ENCODE results near the gene ABCA3. TPM values are rescaled to one million over a fixed set of nuclear protein-coding genes. Genes with fewer than 3 reads are reported as not detected.
A peak's percentile ranks its signal among the peaks of the same experiment; 100 is the strongest.

Gene ABCA3
- total and polyA plus RNA-seq, 2 of the 8 experiments (the other 6 are each of a cell fraction or from before 2014, with no cell fraction given), result 5.7 to 7.9 TPM

- Histone ChIP-seq H3K79me1 (ENCODE audit: low read depth, low read length) (no peaks in the 10 kb centered on the region; the same call in none of the 2 replicates), H3K9me3 (ENCODE audit: insufficient read depth in 2 of 2, low read depth in 1 of 2, low read length in 1 of 2) (peaks cover 6 to 7% of the 10 kb centered on the region in 2 experiments), H3K56ac (replicated peaks; ENCODE audit: insufficient read length, low read depth, low read length) (no peak overlapping the region), H4K8ac (ENCODE audit: extremely low read depth, insufficient read depth, low read length) (no peak overlapping the region), H3K23ac (ENCODE audit: insufficient read length) (no peak overlapping the region), H3K18ac (ENCODE audit: extremely low read depth, low read length) (no peak overlapping the region), H3K4me1 (replicated peaks in 1 of 4; ENCODE audit: control insufficient read depth in 3 of 4, insufficient read depth in 4 of 4, low read length in 3 of 4) (peaks cover 2 to 10% (median 8%) of the 10 kb centered on the region in 4 experiments), H2BK12ac (ENCODE audit: low read depth, low read length) (no peak overlapping the region), H4K5ac (ENCODE audit: insufficient read length, low read depth, low read length) (no peak overlapping the region), H3K36me3 (ENCODE audit: control insufficient read depth in 2 of 4, insufficient read depth in 4 of 4, low read length in 3 of 4) (peaks cover 0 to 5% (median 0%) of the 10 kb centered on the region in 4 experiments; a peak in 1 of 8 replicates), H3K23me2 (ENCODE audit: low read depth, low read length) (no peaks in the 10 kb centered on the region), H2BK120ac (replicated peaks; ENCODE audit: low read depth, low read length) (no peak overlapping the region), H4K91ac (replicated peaks; ENCODE audit: insufficient read length, low read length) (no peak overlapping the region), H2BK15ac (ENCODE audit: low read length) (0 out of 2 replicates have a peak overlapping the region, but pooled peaks have one; percentile 46), H3K4me2 (ENCODE audit: insufficient read depth in 1 of 2, low read depth in 2 of 2, low read length in 2 of 2) (0 out of 4 replicates have a peak overlapping the region, but pooled peaks of 1 of the 2 experiments have one; percentile 2), H3K9ac (replicated peaks in 1 of 4; ENCODE audit: extremely low read depth in 1 of 4, low read depth in 3 of 4, low read length in 3 of 4) (no peak overlapping the region), H2BK5ac (ENCODE audit: low read depth, low read length) (no peak overlapping the region), H3K4me3 (ENCODE audit: extremely low read depth in 1 of 4, insufficient read depth in 2 of 4, low read depth in 3 of 4, low read length in 4 of 4) (no peak overlapping the region), H3K4ac (replicated peaks; ENCODE audit: insufficient read length, low read depth, low read length) (no peak overlapping the region), H3K14ac (ENCODE audit: insufficient read length) (no peak overlapping the region), H2BK20ac (ENCODE audit: low read length) (no peak overlapping the region), H2AK5ac (ENCODE audit: low read depth, low read length) (no peak overlapping the region), H2AFZ (ENCODE audit: low read length) (no peak overlapping the region; the same call in 1 of the 2 replicates), H3K79me2 (ENCODE audit: control insufficient read depth in 1 of 2, insufficient read depth in 2 of 2, low read length in 2 of 2) (no peaks in the 10 kb centered on the region), H3K27me3 (replicated peaks in 1 of 4; ENCODE audit: control insufficient read depth in 3 of 4, extremely low read depth in 1 of 4, insufficient read depth in 3 of 4, low read length in 3 of 4) (no peaks in the 10 kb centered on the region), H4K20me1 (replicated peaks in 1 of 2; ENCODE audit: control insufficient read depth in 1 of 2, insufficient read depth in 2 of 2, low read length in 2 of 2) (no peaks in the 10 kb centered on the region), H3K27ac (ENCODE audit: low read depth, low read length) (no peak overlapping the region)
- WGBS, 2 experiments (ENCODE audit: extremely low coverage in 1 of 2, insufficient coverage in 1 of 2, insufficient read length in 1 of 2, insufficient replicate concordance in 2 of 2, low coverage in 1 of 2, low lambda C conversion rate in 2 of 2, missing lambda C conversion rate in 1 of 2), result 88% methylated on average over 3 of the region's 3 CpGs; no CpG with 5 or more reads in 1 of the 2 experiments
- CTCF ChIA-PET (ENCODE audit: partially characterized antibody), result interaction anchor here (0.5 to 1.9 kb wide), 5 partner anchors 10 to 80 kb away, joined by 3 to 6 read pairs (median 4); no protein-coding TSS in a partner anchor
- no peak for DNase-seq (ENCODE audit: low read depth in 1 of 2, low spot score in 2 of 2)
- POLR2A ChIA-PET (ENCODE audit: partially characterized antibody), result no interaction called here
- FAIRE-seq, result no peak
- TF ChIP-seq KDM5A (IDR thresholded peaks at IDR 0.05; ENCODE audit: low read length) (no peak), HDAC6 (IDR thresholded peaks at IDR 0.05; ENCODE audit: low read depth, low read length) (no peak), CREB1 (IDR thresholded peaks at IDR 0.05) (no peak), SUZ12 (IDR thresholded peaks at IDR 0.05; ENCODE audit: low read length) (no peak), CTBP2 (IDR thresholded peaks at IDR 0.05; ENCODE audit: borderline replicate concordance, insufficient read depth, insufficient read length, low read length) (no peak), BACH1 (IDR thresholded peaks at IDR 0.05; ENCODE audit: low read length) (no peak), SAP30 (IDR thresholded peaks at IDR 0.05; ENCODE audit: insufficient read depth, insufficient replicate concordance, low read length) (no peak), YY1 (IDR thresholded peaks at IDR 0.05; ENCODE audit: low read depth, low read length) (no peak)
Observed at GRCh38 chr16:2385190-2385836, 44.8 kb upstream of the ABCA3 start.

All from H1 (cell line).